ENCODE results near the gene ZDBF2.
"Not testable (repeated sequence)": the region's sequence is repeated elsewhere in the genome, so short reads cannot be mapped to it uniquely, and the experiment has no call there.

ZDBF2 gene

DNA sequence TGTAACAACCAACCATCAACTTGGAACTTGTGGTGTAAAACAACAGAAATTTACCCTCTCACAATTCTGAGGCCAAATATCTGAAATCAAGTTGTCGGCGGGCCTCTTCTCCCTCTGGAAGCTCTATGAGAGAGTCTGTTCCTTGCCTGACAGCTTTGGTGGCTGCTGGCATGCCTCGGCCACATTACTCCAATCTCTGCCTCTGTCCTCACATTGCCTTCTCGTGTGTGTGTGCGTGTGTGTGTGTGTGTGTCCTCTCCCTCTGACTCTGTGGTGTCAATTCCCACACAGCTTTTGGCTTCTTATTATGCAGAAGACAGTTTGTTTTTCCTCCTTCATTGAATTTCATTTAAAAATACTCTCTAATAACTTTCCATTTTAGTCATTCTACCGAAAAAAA, 50.4 kb downstream of the ZDBF2 start:
- DNase-seq, result no peak

DNA sequence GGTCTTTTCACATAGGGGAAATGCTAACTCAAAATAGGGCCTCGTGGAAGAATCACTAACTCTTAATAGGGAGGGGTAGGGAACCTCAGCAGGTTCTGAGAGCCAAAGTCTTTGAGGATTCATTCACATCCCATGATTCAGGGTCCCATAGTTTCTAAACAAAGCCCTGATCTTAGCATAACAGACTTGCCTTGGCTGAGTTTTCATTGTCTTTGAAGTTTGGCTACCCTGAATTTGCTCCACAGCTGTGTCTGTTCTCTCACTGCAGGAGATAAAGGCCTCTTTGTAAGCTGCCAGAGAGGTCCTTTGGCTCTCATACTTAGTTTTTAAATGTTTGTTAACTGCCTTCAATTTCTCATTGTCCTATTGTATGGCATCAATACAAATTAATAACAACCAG, 54.5 kb downstream of the ZDBF2 start:
- no peak for DNase-seq

DNA sequence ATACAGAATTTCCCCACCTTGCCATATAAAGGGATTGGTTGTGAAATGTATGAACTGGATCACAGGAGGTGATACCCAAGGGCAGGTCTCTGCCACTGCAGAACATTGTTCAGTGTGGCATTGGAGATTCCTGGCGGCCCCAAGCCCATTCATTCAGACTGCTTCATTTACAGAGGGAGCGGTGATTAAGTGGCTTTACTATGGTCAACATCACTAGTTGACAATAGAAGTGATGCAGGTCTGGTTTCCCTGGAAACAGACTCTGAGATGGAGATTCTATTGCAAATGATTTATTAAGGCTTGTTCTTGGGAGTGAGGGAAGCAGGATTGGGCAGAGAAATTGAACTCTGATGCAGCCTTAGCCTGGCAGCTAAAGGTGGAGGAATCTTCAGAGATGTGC, 62.4 kb downstream of the ZDBF2 start:
- no peak for DNase-seq

DNA sequence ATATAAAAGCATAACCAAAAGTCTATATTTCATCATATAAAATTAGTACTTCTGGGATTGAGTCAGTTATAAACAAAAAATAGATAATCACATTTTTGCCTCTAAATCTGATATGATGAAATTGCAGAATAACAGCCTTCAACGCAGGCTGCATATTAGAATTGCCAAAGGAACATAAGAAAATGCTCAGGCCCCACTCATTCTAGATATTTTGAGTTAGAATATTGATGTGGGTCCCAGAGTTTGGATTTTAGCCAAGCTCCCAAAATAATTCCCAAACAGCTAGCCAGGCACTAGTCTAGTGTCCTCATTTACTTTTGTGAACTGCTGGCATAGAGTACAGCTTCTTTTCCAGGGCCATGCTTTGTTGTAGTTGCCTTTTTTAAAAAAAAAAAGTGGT, 63.5 kb downstream of the ZDBF2 start:
- DNase-seq, result no peak

DNA sequence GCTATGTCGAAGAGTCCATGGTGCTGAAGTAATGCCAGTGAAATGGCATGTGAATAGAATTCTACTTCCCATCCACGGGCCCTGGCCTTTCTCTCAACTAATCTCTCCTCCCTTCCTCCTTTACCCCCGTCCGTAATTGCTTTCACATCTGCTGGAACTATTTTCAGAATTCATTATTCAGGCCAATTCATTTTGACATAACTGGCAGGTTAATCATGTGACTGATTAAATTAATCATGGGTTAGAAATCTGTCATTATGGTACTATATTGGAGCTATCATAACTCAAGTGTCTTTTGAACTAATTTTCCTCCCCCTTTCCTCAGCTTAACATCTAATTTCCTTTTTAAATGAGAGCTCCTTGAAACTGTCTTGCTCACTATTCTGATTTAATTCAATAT, 66.9 kb downstream of the ZDBF2 start:
- DNase-seq, result no peak

DNA sequence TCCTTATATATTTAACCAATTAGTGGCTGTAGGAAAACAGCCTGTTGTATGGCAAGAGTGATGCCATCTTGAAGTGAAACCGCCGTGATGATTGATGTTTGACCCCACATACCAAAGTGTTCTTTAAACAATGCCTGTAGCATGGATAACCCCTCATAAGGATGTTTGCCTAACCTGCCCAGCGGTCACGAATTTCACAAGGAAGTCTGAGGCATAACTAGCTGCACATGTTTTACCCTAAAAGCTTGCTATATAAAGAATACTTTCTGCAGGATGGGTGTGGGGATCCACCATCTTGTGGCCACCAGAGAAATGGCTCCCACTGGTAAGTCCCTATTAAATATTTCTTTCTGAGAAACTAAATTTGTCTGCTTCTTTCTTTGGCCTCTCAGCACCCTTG, 68.7 kb downstream of the ZDBF2 start:
- DNase-seq, result no peak

DNA sequence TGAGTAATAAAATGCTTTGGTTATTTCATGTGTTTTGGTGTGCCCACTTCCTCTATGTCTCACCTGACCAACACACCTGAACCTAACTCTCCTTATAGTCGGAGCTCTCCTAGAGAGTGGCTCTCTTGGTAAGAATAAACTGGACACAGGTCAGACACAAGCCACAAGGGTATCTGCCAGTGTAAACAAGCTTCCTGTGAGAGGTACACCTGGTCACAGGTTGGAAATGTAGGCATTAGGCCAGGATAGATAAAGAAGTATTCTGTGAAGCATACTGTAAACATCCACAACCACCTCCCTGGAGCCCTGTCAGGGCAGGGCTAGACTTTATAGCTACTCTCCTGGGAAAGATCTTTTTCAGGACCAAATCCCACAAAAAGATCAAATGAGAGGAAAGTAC, 69.4 kb downstream of the ZDBF2 start:
- DNase-seq, result no peak

DNA sequence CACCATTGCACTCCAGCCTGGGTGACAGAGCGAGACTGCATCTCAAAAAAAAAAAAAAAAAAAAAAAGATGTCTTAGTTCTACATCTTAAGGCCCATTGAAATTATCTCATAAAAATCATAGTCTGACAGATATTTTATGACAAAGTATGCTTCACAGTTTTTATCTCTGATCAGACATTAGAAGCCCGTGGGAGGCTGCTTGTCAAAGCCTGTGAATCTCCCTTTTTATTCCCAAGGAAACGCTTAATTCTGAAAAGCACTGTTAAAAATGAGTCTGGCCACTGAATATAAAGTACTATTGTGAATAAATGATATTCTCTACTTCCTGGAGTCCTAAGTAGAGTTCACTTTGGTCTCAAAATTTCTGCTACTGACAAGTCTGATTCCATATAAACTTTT, 71.1 kb downstream of the ZDBF2 start:
- no peak for DNase-seq

DNA sequence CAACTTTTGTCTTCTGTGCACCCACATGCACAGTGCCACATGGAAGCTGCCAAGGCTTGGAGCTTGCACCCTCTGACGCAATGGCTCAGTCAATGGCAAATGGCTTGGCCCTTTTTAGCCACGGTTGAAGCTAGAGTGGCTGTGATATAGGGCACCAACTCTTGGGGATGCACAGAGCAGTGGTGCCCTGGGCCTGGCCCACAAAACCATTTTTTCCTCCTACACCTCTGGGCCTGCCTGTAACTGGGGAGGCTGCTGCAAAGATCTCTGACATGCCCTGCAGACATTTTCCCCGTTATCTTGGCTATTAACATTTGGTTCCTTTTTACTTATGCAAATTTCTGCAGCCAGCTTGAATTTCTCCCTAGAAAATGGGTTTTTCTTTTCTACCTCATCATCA, 74.9 kb downstream of the ZDBF2 start:
- DNase-seq, result no peak

DNA sequence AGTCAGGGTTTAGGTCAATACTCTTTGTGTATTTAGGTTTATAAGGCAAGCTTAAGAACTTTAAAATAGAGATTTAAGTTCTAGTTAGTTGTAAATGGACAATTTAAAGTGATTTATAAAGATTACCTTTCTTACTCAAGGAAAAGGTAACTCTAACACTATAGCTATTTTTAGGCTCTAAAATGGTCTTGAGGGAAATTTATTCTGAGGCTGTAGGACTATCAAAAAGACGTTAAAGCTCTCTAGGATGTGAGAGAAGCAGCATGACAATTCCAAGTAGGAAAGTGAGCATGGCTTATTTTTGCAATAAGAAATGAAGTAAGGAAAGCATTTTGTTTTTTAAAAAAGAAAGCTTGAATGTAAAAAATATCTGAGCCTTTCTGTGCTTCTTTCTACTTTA, 78.1 kb downstream of the ZDBF2 start:
- DNase-seq, result no peak

DNA sequence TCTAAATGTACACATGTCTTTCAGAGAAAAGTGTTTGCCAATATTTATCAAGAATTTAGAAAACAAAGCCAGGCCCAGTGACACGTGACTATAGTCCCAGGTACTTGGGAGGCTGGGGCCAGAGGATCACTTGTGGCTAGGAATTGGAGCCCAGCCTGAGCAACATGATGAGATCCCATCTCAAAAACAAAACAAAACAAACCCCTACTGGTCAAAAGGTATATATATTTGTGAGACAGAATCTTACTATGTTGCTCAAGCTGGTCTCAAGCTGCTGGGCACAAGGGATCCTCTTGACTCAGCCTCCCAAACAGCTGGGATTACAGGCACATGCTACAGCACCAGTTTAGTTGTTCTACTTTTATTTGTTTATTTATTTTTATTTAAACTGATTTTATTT, 79.2 kb downstream of the ZDBF2 start:
- no peak for DNase-seq

DNA sequence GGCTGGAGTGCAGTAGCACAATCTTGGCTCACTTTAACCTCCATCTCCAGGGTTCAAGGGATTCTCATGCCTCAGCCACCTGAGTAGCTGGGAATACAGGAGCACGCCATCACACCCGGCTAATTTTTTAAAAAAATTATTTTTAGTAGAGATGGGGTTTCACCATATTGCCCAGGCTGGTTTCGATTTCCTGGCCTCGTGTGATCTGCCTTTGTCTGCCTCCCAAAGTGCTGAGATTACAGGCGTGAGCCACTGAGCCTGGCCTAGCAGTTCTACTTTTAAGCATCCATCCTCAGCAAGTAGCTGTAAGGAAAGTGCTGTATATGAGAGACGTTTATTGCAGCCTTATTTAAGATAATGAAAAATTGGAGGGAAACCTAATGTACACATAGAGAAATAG, 79.7 kb downstream of the ZDBF2 start:
- no peak for DNase-seq

DNA sequence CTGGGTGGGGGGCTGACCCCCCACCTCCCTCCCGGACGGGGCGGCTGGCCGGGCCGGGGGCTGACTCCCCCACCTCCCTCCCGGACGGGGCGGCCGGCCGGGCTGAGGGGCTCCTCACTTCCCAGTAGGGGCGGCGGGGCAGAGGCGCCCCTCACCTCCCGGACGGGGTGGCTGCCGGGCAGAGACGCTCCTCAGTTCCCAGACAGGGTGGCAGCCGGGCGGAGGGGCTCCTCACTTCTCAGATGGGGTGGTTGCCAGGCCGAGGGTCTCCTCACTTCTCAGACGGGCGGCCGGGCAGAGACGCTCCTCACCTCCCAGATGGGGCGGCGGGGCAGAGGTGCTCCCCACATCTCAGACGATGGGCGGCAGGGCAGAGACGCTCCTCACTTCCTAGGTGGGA, 82.4 kb downstream of the ZDBF2 start:
- DNase-seq, result not testable (repeated sequence)

DNA sequence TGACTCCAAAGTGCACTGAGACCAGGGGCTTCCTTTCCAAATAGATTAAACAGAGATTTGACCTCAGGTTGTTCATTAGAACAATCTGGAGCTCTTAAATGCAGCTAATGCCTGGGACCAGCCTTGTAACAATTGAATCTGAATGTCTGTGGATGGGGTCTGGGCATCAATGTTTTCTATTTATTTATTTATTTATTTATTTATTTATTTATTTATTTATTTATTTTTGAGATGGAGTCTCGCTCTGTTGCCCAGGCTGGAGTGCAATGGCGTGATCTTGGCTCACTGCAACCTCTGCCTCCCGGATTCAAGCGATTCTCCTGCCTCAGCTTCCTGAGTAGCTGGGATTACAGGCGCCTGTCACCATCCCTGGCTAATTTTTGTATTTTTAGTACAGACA, 86.4 kb downstream of the ZDBF2 start:
- DNase-seq, result not testable (repeated sequence)

DNA sequence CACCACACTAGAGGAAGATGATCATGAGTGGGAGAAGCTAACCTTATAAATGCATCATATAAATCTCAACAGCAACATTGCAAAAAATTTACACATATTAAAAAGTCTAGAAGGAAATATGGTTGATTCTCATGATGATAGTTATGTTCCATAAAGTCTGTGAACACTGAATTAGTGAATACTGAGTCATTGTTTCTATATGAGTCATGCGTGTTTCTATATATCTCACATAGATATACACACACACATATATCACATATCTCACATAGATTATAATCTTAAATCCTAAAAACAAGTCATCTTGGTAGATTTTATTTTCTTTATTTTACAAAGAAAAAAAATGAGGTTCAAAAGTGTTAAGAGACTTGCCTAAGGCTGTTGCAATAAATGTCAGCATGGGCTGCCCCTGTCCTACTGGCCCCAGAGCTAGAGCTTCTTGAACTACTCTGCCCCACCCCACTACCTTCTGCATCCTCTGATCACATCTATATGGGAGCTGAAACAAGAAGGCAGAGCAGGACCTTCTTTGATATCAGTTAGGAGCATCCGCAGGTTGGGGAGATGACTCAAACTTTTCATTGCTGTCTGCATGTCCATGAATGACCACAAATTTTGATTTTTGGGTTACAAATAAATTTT, 87.1 kb downstream of the ZDBF2 start:
- DNase-seq, result no peak

Data from activated CD4-positive, CD25-positive, alpha-beta regulatory T cell treated with anti-CD3 and anti-CD28 coated beads, Interleukin-2, amount 50 U/mL, for 72 hours (primary cell).